MCF 10A (cell line): Measurements from ENCODE around the gene C1QTNF8. TPM values are rescaled to one million over a fixed set of nuclear protein-coding genes. Genes with fewer than 3 reads are reported as not detected.

Source experiments
- BruUV-seq: library from RNA; stranded (reverse); fragments of 400-500 nt; replicated peaks from 2 replicates; lab custom pipeline; 2021; lab: Mats Ljungman, UMichigan
- CTCF ChIA-PET: fragments of 300-600 bp; sonication (Branson Sonifier 250); formaldehyde crosslinking; extraction: SDS; loops from one replicate; lab custom pipeline; 2021; ENCODE audit warnings: antibody characterized with exemption, inconsistent platforms; lab: Yijun Ruan, JAX
- POLR2A ChIA-PET: fragments of 300-600, 350-650 bp; sonication (Branson Sonifier 250); formaldehyde crosslinking; extraction: SDS; loops from one replicate; lab custom pipeline; 2020; ENCODE audit warnings: antibody characterized with exemption, inconsistent platforms; lab: Yijun Ruan, JAX
- DNase-seq: peaks from one replicate; pipeline ENCODE4 v3.0.0-alpha.2; 2018; ENCODE audit not compliant: unreplicated experiment
- H3K27ac Mint-ChIP-seq: one replicate; pipeline ENCODE4 v1.8.0; 2022; ENCODE audit warnings: mild to moderate bottlenecking, low read depth, mixed read lengths; ENCODE audit not compliant: unreplicated experiment
- H3K27me3 Mint-ChIP-seq: one replicate; pipeline ENCODE4 v1.8.0; 2022; ENCODE audit warnings: mixed read lengths; ENCODE audit not compliant: insufficient read depth, unreplicated experiment
- H3K36me3 Mint-ChIP-seq: one replicate; pipeline ENCODE4 v1.8.0; 2022; ENCODE audit warnings: mild to moderate bottlenecking, moderate library complexity, mixed read lengths; ENCODE audit not compliant: insufficient read depth, unreplicated experiment
- H3K4me1 Mint-ChIP-seq: one replicate; pipeline ENCODE4 v1.8.0; 2022; ENCODE audit warnings: mixed read lengths; ENCODE audit not compliant: insufficient read depth, unreplicated experiment
- H3K4me3 Mint-ChIP-seq: one replicate; pipeline ENCODE4 v1.8.0; 2022; ENCODE audit warnings: mild to moderate bottlenecking, moderate library complexity, mixed read lengths; ENCODE audit not compliant: unreplicated experiment
- H3K9me3 Mint-ChIP-seq: one replicate; pipeline ENCODE4 v1.8.0; 2022; ENCODE audit warnings: mixed read lengths; ENCODE audit not compliant: unreplicated experiment
- CTCF ChIP-seq: fragments of 200-600 bp; IDR thresholded peaks from one replicate; pipeline ENCODE4 v1.8.0; 2022; ENCODE audit warnings: antibody characterized with exemption, mild to moderate bottlenecking; ENCODE audit not compliant: unreplicated experiment
- intact Hi-C: fragments of 100-400 bp; cut with micrococcal nuclease; formaldehyde crosslinking; loops from 2 replicates; pipeline ENCODE4 v1.14.1; 2022
- total RNA-seq: library from RNA; stranded (reverse); gene quantifications from 2 replicates; pipeline ENCODE4 v1.2.3, GENCODE V29; 2022

The C1QTNF8 gene
- total RNA-seq, 1 experiment from 2014 or later, result not detected

- no peak overlapping the region for H3K27ac Mint-ChIP-seq
- H3K4me1 Mint-ChIP-seq, result no peaks in the 10 kb centered on the region
- no peaks in the 10 kb centered on the region for H3K27me3 Mint-ChIP-seq
- H3K36me3 Mint-ChIP-seq, result no peaks in the 10 kb centered on the region
- no peak for DNase-seq
- ChIA-PET CTCF (no interaction called here), POLR2A (no interaction called here)
- BruUV-seq, result no TSS peak
- no peak for TF ChIP-seq CTCF
- intact Hi-C loops, result no loop called here
- no peaks in the 10 kb centered on the region for H3K9me3 Mint-ChIP-seq
- no peak overlapping the region for H3K4me3 Mint-ChIP-seq
Observed at GRCh38 chr16:1117926-1118325, 21.9 kb upstream of the C1QTNF8 start.

DNA sequence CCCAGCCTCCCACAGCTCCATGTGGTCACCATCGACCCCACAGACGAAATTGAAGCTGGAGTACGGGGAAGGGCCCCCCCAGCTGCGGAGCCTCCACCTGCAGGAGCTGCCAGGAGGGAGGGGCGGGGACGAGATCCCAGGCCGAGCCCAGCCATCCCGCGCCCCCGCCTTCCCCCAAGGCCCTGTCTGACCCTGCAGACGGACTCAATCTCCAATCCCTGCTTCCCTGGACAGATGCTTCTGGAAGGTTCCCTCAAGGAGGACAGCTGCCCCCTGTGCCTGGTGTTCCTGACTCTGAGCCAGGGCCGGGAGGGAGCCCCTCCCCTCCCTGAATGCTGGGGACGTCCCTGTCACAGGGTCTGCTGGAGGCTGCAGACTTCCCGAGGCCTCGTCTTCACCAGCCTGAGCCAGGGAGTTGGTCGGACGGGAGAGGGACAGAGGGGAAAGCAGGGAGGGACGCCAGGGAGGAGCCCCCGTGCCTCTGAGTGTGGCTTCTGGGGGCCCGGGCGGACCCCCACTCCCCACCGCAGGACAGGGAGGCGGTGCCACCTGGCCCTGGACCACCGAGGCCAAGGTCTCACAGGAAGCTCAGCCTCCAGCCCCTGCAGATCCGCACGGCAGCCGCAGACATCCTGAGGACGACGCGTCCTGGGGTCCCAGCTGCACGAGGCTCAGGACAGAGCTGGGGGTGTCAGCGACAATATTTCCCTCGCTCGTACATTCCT lies 21.3 kb upstream of the C1QTNF8 start:
- CTCF ChIA-PET, result no interaction called here
- no peak for DNase-seq
- intact Hi-C loops, result no loop called here
- TF ChIP-seq CTCF, result no peak
- H3K27ac Mint-ChIP-seq, result no peak overlapping the region
- no TSS peak for BruUV-seq
- POLR2A ChIA-PET, result no interaction called here
- no peaks in the 10 kb centered on the region for H3K27me3 Mint-ChIP-seq
- no peaks in the 10 kb centered on the region for H3K9me3 Mint-ChIP-seq
- H3K36me3 Mint-ChIP-seq, result no peaks in the 10 kb centered on the region
- no peaks in the 10 kb centered on the region for H3K4me1 Mint-ChIP-seq
- H3K4me3 Mint-ChIP-seq, result no peak overlapping the region

DNA sequence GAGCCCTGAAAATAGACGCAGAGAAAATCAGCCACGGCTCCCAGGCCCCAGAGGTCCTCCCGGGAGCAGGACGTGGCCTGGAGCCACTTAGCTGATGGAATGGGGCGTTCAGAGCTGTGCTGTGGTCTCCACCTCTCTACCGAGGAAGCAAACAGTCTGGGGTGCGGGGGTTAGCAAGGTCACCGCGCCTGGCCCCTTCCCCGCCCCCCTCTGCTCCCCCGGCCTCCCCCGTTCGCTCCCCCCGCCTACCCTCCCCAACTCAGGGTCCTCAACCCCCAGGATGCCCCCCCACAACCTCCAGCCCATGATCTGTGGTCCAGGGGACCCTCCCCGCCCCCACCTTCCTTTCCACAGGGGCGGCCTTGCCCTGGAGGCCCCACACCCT lies 20.6 kb upstream of the C1QTNF8 start:
- Mint-ChIP-seq H3K27me3 (no peaks in the 10 kb centered on the region), H3K4me1 (no peaks in the 10 kb centered on the region), H3K36me3 (no peaks in the 10 kb centered on the region), H3K27ac (no peak overlapping the region), H3K4me3 (no peak overlapping the region), H3K9me3 (no peaks in the 10 kb centered on the region)
- intact Hi-C loops, result no loop called here
- DNase-seq, result no peak
- CTCF ChIA-PET, result no interaction called here
- POLR2A ChIA-PET, result no interaction called here
- no TSS peak for BruUV-seq
- no peak for TF ChIP-seq CTCF

DNA sequence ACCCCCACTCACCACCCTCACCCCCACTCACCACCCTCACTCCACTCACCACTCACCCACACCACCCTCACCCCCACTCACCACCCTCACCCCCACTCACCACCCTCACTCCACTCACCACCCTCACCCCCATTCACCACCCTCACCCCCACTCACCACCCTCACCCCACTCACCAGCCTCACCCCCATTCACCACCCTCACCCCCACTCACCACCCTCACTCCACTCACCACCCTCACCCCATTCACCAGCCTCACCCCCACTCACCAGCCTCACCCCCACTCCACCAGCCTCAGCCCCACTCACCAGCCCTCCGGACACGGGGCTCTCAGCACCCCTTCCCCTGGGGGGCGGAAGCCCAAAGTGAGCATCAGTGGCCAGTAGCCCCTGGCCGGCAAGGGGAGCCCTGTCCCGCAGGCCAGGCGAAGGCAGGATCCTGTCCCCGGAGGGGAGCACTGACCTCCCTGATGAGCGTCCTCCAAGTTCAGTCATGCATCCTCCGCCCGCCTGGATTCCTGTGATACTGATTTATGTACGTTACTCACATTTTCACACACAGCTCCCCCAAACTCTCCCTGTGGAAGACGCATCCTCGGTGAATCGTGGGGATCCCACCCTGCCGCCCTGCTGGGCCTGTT lies 18.0 kb upstream of the C1QTNF8 start:
- Mint-ChIP-seq H3K4me1 (no peaks in the 10 kb centered on the region), H3K4me3 (no peak overlapping the region), H3K27ac (no peak overlapping the region), H3K27me3 (peaks cover 22% of the 10 kb centered on the region), H3K36me3 (no peaks in the 10 kb centered on the region), H3K9me3 (no peaks in the 10 kb centered on the region)
- no TSS peak for BruUV-seq
- DNase-seq, result no peak
- intact Hi-C loops, result no loop called here
- POLR2A ChIA-PET, result no interaction called here
- TF ChIP-seq CTCF, result no peak
- CTCF ChIA-PET, result interaction anchor here (0.6 kb wide), 1 partner anchor 103 kb away, joined by 3 read pairs; no protein-coding TSS in a partner anchor
